Tongue (tissue), 2 donors: ENCODE measurements around the gene ICOS. TPM values are rescaled to one million over a fixed set of nuclear protein-coding genes. Genes with fewer than 3 reads are reported as not detected.
A peak's percentile ranks its signal among the peaks of the same experiment; 100 is the strongest.
"Not testable (repeated sequence)": the region's sequence is repeated elsewhere in the genome, so short reads cannot be mapped to it uniquely, and the experiment has no call there.

Experiments used
- DNase-seq: peaks from one replicate; pipeline ENCODE4 v3.0.0-alpha.2; 2015
- total RNA-seq: library from RNA; depleted of rRNA; stranded (reverse); fragments of >200 nt; gene quantifications from one replicate; pipeline ENCODE4 v1.2.3, GENCODE V29; 2014

ICOS gene
- total RNA-seq, 1 donor from 2014 or later, result 0.10 TPM

DNA sequence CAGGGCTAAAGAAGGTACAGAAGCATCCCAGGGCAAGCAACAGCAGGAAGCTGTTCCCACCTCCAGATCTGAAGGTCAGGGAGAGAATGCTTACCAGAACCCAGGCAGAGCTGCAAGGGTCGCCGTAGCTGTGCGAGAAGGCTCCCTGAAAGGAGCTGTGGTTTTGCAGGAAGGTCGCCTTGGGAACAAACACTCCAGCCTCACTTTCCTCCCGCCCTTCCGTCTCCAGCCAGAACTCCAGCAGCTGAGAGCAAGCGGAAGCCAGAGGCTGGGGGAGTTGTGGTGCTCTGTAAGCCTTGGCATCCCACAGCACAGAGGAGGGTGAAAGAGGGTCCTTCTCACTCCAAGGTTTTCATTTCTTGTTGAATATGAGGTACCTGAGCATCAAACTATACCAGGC lies 18.3 kb upstream of the ICOS start:
- DNase-seq, result peak; percentile 52

- DNase-seq, result no peak
Measured at GRCh38 chr2:203918839-203919238, 17.7 kb upstream of the ICOS start.

DNA sequence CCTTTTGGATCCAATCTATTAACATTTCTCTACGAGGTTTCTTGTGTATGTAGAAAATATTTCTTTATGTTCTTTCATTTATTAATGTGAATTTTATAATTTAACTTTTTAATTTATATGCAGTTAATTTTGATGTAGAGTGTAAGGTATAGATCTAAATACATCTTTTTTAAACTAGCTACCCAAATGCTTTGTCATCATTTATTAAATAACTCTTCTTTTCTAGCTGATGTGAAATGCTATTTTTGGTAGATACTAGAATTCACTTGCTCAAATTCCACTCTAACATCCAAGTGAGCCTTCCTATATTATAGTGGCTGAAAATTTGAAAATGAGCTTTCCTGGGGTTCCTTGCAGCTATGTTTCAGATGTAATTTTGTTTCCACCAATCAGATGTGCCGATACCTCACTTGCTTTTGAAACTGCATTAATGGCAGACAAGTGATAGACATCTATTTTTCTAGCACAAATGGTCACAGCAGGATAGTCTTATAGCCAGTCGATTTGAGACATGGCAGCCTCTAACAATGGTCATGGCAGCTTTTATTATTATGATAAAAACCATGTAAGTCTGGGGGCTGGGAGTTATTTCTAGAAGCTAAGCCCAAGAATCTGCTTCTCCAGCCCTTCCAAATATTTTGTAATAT lies 10.9 kb upstream of the ICOS start:
- DNase-seq, result no peak

DNA sequence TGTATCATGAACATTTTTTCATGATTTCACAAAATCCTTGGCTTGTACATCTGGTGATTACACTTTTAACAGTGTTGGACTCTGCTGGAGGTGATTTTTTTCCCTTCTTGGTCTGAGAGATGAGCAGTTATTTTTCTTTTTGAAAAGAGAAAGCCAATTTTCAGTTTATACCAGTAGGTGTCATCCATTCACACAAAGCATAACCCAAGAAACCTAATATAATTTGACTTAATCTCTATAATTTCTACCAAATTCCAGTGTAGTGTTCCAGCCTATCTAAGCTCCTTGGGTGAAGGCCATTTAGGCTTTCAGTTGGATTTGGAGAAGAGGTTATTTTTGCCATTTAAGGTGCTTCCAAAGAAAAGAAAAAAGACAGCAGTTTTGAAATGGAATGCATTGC lies 7.7 kb upstream of the ICOS start:
- DNase-seq, result no peak

DNA sequence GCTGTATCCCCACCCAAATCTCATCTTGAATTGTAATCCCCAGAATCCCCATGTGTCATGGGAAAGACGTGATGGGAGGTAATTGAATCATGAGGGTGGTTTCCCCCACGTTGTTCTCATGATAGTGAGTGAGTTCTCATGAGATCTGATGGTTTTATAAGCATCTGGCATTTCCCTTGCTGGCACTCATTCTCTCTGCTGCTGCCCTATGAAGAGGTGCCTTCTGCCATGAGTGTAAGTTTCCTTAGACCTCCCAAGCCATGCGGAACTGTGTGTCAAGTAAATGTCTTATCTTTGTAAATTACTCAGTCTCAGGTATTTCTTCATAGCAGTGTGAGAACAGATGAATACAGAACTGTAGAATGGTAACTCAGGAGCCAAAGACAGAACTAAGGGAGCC lies 5.3 kb upstream of the ICOS start:
- not testable (repeated sequence) for DNase-seq

GRCh38 chr2:203934041-203934492 lies 2.5 kb upstream of the ICOS start:
- DNase-seq, result peak; percentile 55

- DNase-seq, result no peak
Measured at GRCh38 chr2:203934711-203935438, 1.7 kb upstream of the ICOS start.

DNA sequence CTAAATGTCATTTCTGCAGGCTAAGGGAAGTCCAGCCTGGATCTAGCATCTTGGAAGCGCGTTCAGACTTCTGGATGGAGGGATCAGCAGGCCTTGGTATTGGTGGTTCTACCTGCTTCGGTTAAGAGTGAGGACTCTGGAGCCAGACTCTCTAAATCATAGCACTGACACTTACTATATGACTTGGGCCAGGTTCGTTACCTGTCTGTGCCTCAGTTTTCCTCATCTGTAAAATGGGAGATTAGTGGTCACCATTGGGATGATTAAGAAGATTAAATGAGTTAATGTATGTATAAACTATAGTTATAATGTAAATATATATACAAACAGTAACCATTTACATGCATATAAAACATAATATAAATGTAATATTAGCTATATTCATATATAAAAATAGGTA lies 995 bp upstream of the ICOS start:
- DNase-seq, result no peak

GRCh38 chr2:203936949-203937348 lies 386 bp downstream of the ICOS start:
- no peak for DNase-seq

- DNase-seq, result no peak
Measured at GRCh38 chr2:203937788-203938187, 1.2 kb downstream of the ICOS start.

- DNase-seq, result no peak
Measured at GRCh38 chr2:203940039-203940438, 3.5 kb downstream of the ICOS start.

- not testable (repeated sequence) for DNase-seq
Measured at GRCh38 chr2:203943493-203944382, 7.2 kb downstream of the ICOS start.

GRCh38 chr2:203948733-203949132 lies 12.2 kb downstream of the ICOS start:
- no peak for DNase-seq

DNA sequence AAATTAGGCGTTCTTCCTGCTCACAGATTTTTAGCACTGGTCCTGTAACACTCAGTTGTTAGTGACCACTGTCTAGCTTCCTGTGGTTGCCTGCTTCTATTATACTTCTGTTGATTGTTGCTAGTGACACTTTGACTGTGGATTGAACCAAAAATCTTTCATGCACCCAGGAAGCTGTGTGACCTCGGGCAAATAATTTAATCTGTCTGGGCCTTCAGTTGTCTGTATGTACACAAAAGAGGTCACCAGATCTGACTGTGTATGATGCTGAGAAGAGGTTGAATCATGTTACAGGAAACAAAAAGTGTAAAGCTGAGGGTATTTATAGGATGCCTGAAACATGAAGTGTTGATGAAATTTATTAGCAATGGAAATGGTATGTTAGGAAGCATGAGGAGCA lies 12.7 kb downstream of the ICOS start:
- no peak for DNase-seq

DNA sequence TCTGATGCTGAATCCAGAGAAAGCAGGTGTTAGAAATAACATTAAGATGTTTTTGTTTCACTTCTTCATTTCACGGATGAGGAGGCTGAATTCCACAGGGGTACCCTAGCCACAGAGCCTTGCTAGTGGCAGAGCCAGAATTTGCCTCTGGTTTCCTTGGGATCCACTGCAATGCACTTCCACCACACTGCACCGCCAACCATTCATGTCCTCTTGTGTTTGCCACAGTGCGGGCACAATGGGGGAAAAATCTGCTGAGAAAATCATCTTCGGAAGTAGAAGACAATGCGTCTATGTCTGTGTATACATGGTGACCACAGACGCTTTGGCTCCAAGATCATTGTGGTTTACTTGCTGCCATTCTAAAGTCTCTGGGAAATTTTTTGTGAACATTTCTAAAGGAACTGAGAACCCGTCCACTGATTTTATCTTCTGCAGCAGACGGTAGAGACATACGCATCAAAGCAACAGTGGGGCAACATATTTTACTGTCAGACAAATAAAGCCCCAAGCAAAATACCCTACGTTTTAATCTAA lies 14.9 kb downstream of the ICOS start:
- no peak for DNase-seq

- no peak for DNase-seq
Measured at GRCh38 chr2:203959265-203959664, 22.7 kb downstream of the ICOS start.

- no peak for DNase-seq
Measured at GRCh38 chr2:203959672-203960071, 23.1 kb downstream of the ICOS start.

- DNase-seq, result no peak
Measured at GRCh38 chr2:203960811-203961210, 24.2 kb downstream of the ICOS start.

DNA sequence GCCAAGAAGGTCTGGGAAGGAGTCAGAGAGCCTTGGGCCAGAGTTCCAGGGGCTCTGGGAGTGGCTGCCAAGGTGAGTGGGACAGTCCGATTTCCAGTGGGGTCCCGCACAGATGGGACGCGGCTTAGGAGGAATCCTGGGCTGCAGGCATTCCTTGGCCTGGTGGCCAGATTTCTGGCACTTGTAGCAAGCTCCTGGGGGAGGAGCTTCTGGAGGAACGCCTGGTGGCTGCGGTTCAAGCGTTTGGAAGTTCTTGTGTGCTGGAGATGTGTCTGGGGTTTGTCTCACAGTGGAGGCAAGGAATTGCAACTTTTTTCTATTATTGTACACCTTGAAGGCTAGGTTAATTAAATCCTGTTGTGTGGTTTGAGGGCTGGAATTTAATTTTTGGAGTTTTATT lies 28.6 kb downstream of the ICOS start:
- not testable (repeated sequence) for DNase-seq

- peak; percentile 77 for DNase-seq
Measured at GRCh38 chr2:203971251-203971650, 34.7 kb downstream of the ICOS start.

GRCh38 chr2:203972066-203972465 lies 35.5 kb downstream of the ICOS start:
- DNase-seq, result peak; percentile 37

- DNase-seq, result no peak
Measured at GRCh38 chr2:203973000-203973399, 36.4 kb downstream of the ICOS start.

GRCh38 chr2:203973676-203974075 lies 37.1 kb downstream of the ICOS start:
- DNase-seq, result no peak
